H1 (cell line): Measurements from ENCODE around the gene CDKL4. TPM values are rescaled to one million over a fixed set of nuclear protein-coding genes. Genes with fewer than 3 reads are reported as not detected.

Experiments
- CTCF ChIA-PET: fragments of 300-600 bp; sonication (Branson Sonifier 250); formaldehyde crosslinking; loops from one replicate; lab custom pipeline; 2021; ENCODE audit not compliant: partially characterized antibody; lab: Charles Lee
- POLR2A ChIA-PET: fragments of 300-600 bp; sonication (Branson Sonifier 250); formaldehyde crosslinking; loops from one replicate; lab custom pipeline; 2021; ENCODE audit warnings: inconsistent platforms; ENCODE audit not compliant: partially characterized antibody; lab: Charles Lee
- DNase-seq, 2 experiments: peaks; one replicate each; pipeline versions ENCODE4 v3.0.0 to v3.0.0-alpha.2; 2010 to 2022; ENCODE audit warnings: low spot score in 2 of 2, low read depth in 1 of 2, mixed read lengths in 1 of 2
- FAIRE-seq: peaks from 2 replicates; lab custom pipeline; 2011; peaks lifted over from hg19 to GRCh38; lab: Jason Lieb, UNC
- H2AFZ ChIP-seq: 2 replicates; pipeline ENCODE4 v1.8.1; 2012; ENCODE audit warnings: low read length, inconsistent platforms
- H2AK5ac ChIP-seq: 2 replicates; pipeline ENCODE4 v1.6.1; 2013; ENCODE audit warnings: low read depth, low read length
- H2BK120ac ChIP-seq: replicated peaks from 2 replicates; pipeline ENCODE3; 2013; ENCODE audit warnings: low read depth, low read length, inconsistent platforms
- H2BK12ac ChIP-seq: 2 replicates; pipeline ENCODE4 v1.6.1; 2013; ENCODE audit warnings: low read depth, low read length
- H2BK15ac ChIP-seq: 2 replicates; pipeline ENCODE4 v1.6.1; 2013; ENCODE audit warnings: low read length
- H2BK20ac ChIP-seq: 2 replicates; pipeline ENCODE4 v1.6.1; 2013; ENCODE audit warnings: low read length
- H2BK5ac ChIP-seq: 2 replicates; pipeline ENCODE4 v1.6.1; 2013; ENCODE audit warnings: low read depth, low read length
- H3K14ac ChIP-seq: 2 replicates; pipeline ENCODE4 v1.6.1; 2013; ENCODE audit warnings: inconsistent platforms; ENCODE audit not compliant: insufficient read length
- H3K18ac ChIP-seq: 2 replicates; pipeline ENCODE4 v1.6.1; 2013; ENCODE audit warnings: low read length; ENCODE audit errors: extremely low read depth
- H3K23ac ChIP-seq: 2 replicates; pipeline ENCODE4 v1.6.1; 2013; ENCODE audit warnings: inconsistent platforms; ENCODE audit not compliant: insufficient read length
- H3K23me2 ChIP-seq: 2 replicates; pipeline ENCODE4 v1.6.1; 2013; ENCODE audit warnings: low read depth, low read length
- H3K27ac ChIP-seq: 2 replicates; pipeline ENCODE4 v1.6.1; 2011; ENCODE audit warnings: low read depth, low read length, inconsistent platforms
- H3K27me3 ChIP-seq, 4 experiments: replicated peaks in 1 of 4; 1 replicate in 1 of 4; 2 replicates in 3 of 4; pipeline versions ENCODE4 v1.6.1 to v1.8.1; 2011 to 2013; ENCODE audit warnings: low read length in 3 of 4, mild to moderate bottlenecking in 3 of 4, inconsistent platforms in 2 of 4, mixed read lengths in 2 of 4, moderate library complexity in 1 of 4; ENCODE audit not compliant: control insufficient read depth in 3 of 4, insufficient read depth in 3 of 4; ENCODE audit errors: extremely low read depth in 1 of 4
- H3K36me3 ChIP-seq, 4 experiments: 2 replicates each; pipeline versions ENCODE4 v1.6.1 to v1.8.1; 2011 to 2013; ENCODE audit warnings: mild to moderate bottlenecking in 4 of 4, low read length in 3 of 4, moderate library complexity in 2 of 4, control low read depth in 1 of 4, inconsistent platforms in 1 of 4; ENCODE audit not compliant: insufficient read depth in 4 of 4, control insufficient read depth in 2 of 4
- H3K4ac ChIP-seq: replicated peaks from 2 replicates; pipeline ENCODE3; 2013; ENCODE audit warnings: low read length, low read depth, mixed read lengths, inconsistent platforms; ENCODE audit not compliant: insufficient read length
- H3K4me1 ChIP-seq, 4 experiments: replicated peaks in 1 of 4; 1 replicate in 1 of 4; 2 replicates in 3 of 4; pipeline versions ENCODE4 v1.6.1 to v1.8.1; 2011 to 2013; ENCODE audit warnings: low read length in 3 of 4, inconsistent platforms in 2 of 4, mixed read lengths in 1 of 4; ENCODE audit not compliant: insufficient read depth in 4 of 4, control insufficient read depth in 3 of 4
- H3K4me2 ChIP-seq, 2 experiments: 2 replicates each; pipeline versions ENCODE4 v1.6.1 to v1.8.1; 2011 to 2013; ENCODE audit warnings: low read depth in 2 of 2, low read length in 2 of 2, control low read depth in 1 of 2, inconsistent platforms in 1 of 2, mild to moderate bottlenecking in 1 of 2; ENCODE audit not compliant: insufficient read depth in 1 of 2
- H3K4me3 ChIP-seq, 4 experiments: fragments of 200-600, 300-600 bp in 1 of 4; sonication (generic), shearing (Covaris generic), sonication (Bioruptor Twin) in 1 of 4; 2 replicates each; pipeline versions ENCODE4 v1.5.1 to v1.8.1; 2011 to 2016; ENCODE audit warnings: low read length in 4 of 4, low read depth in 3 of 4, control low read depth in 2 of 4, inconsistent platforms in 2 of 4, mild to moderate bottlenecking in 2 of 4, mixed read lengths in 1 of 4, moderate library complexity in 1 of 4; ENCODE audit not compliant: insufficient read depth in 2 of 4; ENCODE audit errors: extremely low read depth in 1 of 4
- H3K56ac ChIP-seq: replicated peaks from 2 replicates; pipeline ENCODE3; 2013; ENCODE audit warnings: low read depth, mild to moderate bottlenecking, mixed read lengths, low read length, inconsistent platforms; ENCODE audit not compliant: insufficient read length
- H3K79me1 ChIP-seq: 2 replicates; pipeline ENCODE4 v1.6.1; 2013; ENCODE audit warnings: low read depth, low read length, control low read depth
- H3K79me2 ChIP-seq, 2 experiments: 2 replicates each; pipeline versions ENCODE4 v1.6.1 to v1.8.1; 2012 to 2013; ENCODE audit warnings: low read length in 2 of 2, mild to moderate bottlenecking in 2 of 2, inconsistent platforms in 1 of 2; ENCODE audit not compliant: insufficient read depth in 2 of 2, control insufficient read depth in 1 of 2
- H3K9ac ChIP-seq, 4 experiments: replicated peaks in 1 of 4; 1 replicate in 1 of 4; 2 replicates in 3 of 4; pipeline versions ENCODE4 v1.6.1 to v1.8.1; 2011 to 2013; ENCODE audit warnings: low read depth in 3 of 4, low read length in 3 of 4, control low read depth in 2 of 4, mild to moderate bottlenecking in 2 of 4, moderate library complexity in 2 of 4, inconsistent platforms in 1 of 4; ENCODE audit errors: extremely low read depth in 1 of 4
- H3K9me3 ChIP-seq, 2 experiments: 2 replicates each; pipeline versions ENCODE4 v1.6.1 to v1.8.1; 2012 to 2013; ENCODE audit warnings: mild to moderate bottlenecking in 2 of 2, moderate library complexity in 2 of 2, control low read depth in 1 of 2, inconsistent platforms in 1 of 2, low read depth in 1 of 2, low read length in 1 of 2, mixed read lengths in 1 of 2; ENCODE audit not compliant: insufficient read depth in 2 of 2
- H4K20me1 ChIP-seq, 2 experiments: replicated peaks in 1 of 2; 2 replicates each; pipeline versions ENCODE3 to v1.8.1; 2011 to 2013; ENCODE audit warnings: inconsistent platforms in 2 of 2, low read length in 2 of 2, mild to moderate bottlenecking in 1 of 2; ENCODE audit not compliant: insufficient read depth in 2 of 2, control insufficient read depth in 1 of 2
- H4K5ac ChIP-seq: 2 replicates; pipeline ENCODE4 v1.6.1; 2013; ENCODE audit warnings: low read length, low read depth, mixed read lengths, inconsistent platforms; ENCODE audit not compliant: insufficient read length
- H4K8ac ChIP-seq: 2 replicates; pipeline ENCODE4 v1.8.0; 2013; ENCODE audit warnings: mild to moderate bottlenecking, moderate library complexity, low read length, inconsistent platforms; ENCODE audit not compliant: insufficient read depth; ENCODE audit errors: extremely low read depth
- H4K91ac ChIP-seq: replicated peaks from 2 replicates; pipeline ENCODE3; 2013; ENCODE audit warnings: low read length, mixed read lengths, inconsistent platforms; ENCODE audit not compliant: insufficient read length
- CHD2 ChIP-seq: IDR thresholded peaks from 2 replicates; pipeline ENCODE4 v1.6.1; 2012; ENCODE audit warnings: low read length, improper control_type of control experiment
- KDM1A ChIP-seq: fragments of 200-600, 300-600 bp; sonication (generic); IDR thresholded peaks from 2 replicates; pipeline ENCODE4 v1.7.1; 2016; ENCODE audit warnings: mild to moderate bottlenecking, low read length, borderline replicate concordance
- RXRA ChIP-seq: IDR thresholded peaks from 2 replicates; pipeline ENCODE4 v1.6.1; 2011; ENCODE audit warnings: low read depth, mild to moderate bottlenecking, low read length, moderate library complexity; ENCODE audit not compliant: insufficient read depth
- SIN3A ChIP-seq, 2 experiments: IDR thresholded peaks in 1 of 2; conservative IDR thresholded peaks in 1 of 2; 2 replicates each; pipeline ENCODE4 v1.6.1; 2011 to 2012; ENCODE audit warnings: low read length in 2 of 2, improper control_type of control experiment in 1 of 2, low read depth in 1 of 2, mild to moderate bottlenecking in 1 of 2
- SIX5 ChIP-seq: IDR thresholded peaks from 2 replicates; pipeline ENCODE4 v1.6.1; 2011; ENCODE audit warnings: mild to moderate bottlenecking, low read depth, low read length
- SUZ12 ChIP-seq: fragments of 200-600 bp; sonication (generic); IDR thresholded peaks from 2 replicates; pipeline ENCODE4 v1.6.1; 2012; ENCODE audit warnings: mild to moderate bottlenecking, inconsistent platforms, low read length, moderate library complexity, mixed read lengths
- WGBS, 2 experiments: shearing (Covaris generic) in 1 of 2; methylation state at CpG; one replicate each; pipeline versions ENCODE4 v1.1.6 to v1.1.7; 2013 to 2015; ENCODE audit warnings: low lambda C conversion rate in 2 of 2, mixed read lengths in 2 of 2, inconsistent platforms in 1 of 2, low coverage in 1 of 2, missing lambda C conversion rate in 1 of 2; ENCODE audit not compliant: insufficient replicate concordance in 2 of 2, insufficient coverage in 1 of 2, insufficient read length in 1 of 2; ENCODE audit errors: extremely low coverage in 1 of 2, missing lambda C conversion rate in 1 of 2; 5-methylcytosine and 5-hydroxymethylcytosine counted together
- polyA plus RNA-seq, 7 experiments: library from polyadenylated mRNA; depleted of rRNA in 3 of 7; stranded (reverse) in 5 of 7; unstranded in 2 of 7; fragments of >200 nt in 5 of 7; fragments of 200-250 nt in 2 of 7; gene quantifications; 1 replicate in 5 of 7; 2 replicates in 1 of 7; 4 replicates in 1 of 7; pipeline versions ENCODE4 v1.2.1 to v1.2.3, GENCODE V29; 2011 to 2013; ENCODE audit warnings: missing spikeins in 2 of 7, mixed read lengths in 2 of 7
- total RNA-seq: library from RNA; stranded (reverse); fragmentation: NEBNext Ultra II Directional; extraction: Animal tissue kit (Norgen Biotek cat#: 25700); gene quantifications from 2 replicates; pipeline ENCODE4 v1.2.1, GENCODE V29; 2021
- TF ChIP-seq, protein P1 (sequence below): IDR thresholded peaks from 2 replicates; pipeline ENCODE4 v1.6.1; 2011; ENCODE audit warnings: low read depth, mild to moderate bottlenecking, low read length; ENCODE audit not compliant: insufficient read depth
- TF ChIP-seq, protein P2 (sequence below): IDR thresholded peaks from 2 replicates; pipeline ENCODE4 v1.6.1; 2012; ENCODE audit warnings: inconsistent platforms
- TF ChIP-seq, protein P3 (sequence below): IDR thresholded peaks from 2 replicates; pipeline ENCODE4 v1.6.1; 2012; ENCODE audit warnings: inconsistent platforms
- TF ChIP-seq, protein P4 (sequence below), 3 experiments: IDR thresholded peaks; 1 replicate in 2 of 3; 2 replicates in 1 of 3; pipeline versions ENCODE4 v1.5.1 to v1.6.1; 2011; ENCODE audit warnings: low read length in 3 of 3, mild to moderate bottlenecking in 3 of 3, inconsistent platforms in 2 of 3, low read depth in 1 of 3, moderate library complexity in 1 of 3; ENCODE audit not compliant: insufficient read depth in 1 of 3; ENCODE audit errors: control extremely low read depth in 1 of 3

CDKL4 gene
- total and polyA plus RNA-seq, 2 of the 8 experiments (the other 6 are each of a cell fraction or from before 2014, with no cell fraction given), result not detected

DNA sequence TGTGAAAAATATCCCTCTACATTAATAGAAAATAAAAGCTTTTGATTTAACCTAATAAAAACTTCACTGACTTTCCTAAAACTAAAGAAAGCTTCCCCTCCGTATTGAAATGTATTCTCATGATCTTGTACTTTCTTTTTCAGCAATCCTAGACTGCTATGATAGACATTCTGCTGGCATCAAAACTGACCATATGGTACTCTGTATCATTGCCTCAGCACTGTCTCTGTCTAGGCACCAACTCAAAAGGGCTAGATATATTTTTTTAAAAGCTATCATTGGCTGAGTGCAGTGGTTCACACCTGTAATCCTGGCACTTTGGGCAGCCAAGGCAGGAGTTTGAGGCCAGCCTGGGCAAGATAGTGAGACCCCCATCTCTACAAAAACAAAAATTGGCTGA, 32.9 kb downstream of the CDKL4 start:
- no peak overlapping the region for H3K18ac ChIP-seq
- no peak overlapping the region for H3K4ac ChIP-seq
- no peak overlapping the region for H2AK5ac ChIP-seq
- no peaks in the 10 kb centered on the region for H3K4me1 ChIP-seq
- H2BK5ac ChIP-seq, result no peak overlapping the region
- no peak overlapping the region for H2AFZ ChIP-seq
- H3K9ac ChIP-seq, result no peak overlapping the region
- H3K27ac ChIP-seq, result no peak overlapping the region
- no peak overlapping the region for H3K4me2 ChIP-seq
- H3K36me3 ChIP-seq, result no peaks in the 10 kb centered on the region
- no peak overlapping the region for H3K23ac ChIP-seq
- no peak overlapping the region for H4K91ac ChIP-seq
- no peaks in the 10 kb centered on the region for H3K79me2 ChIP-seq
- H3K14ac ChIP-seq, result no peak overlapping the region
- H4K5ac ChIP-seq, result no peak overlapping the region
- no peaks in the 10 kb centered on the region for H4K20me1 ChIP-seq
- no peaks in the 10 kb centered on the region for H3K23me2 ChIP-seq
- H2BK20ac ChIP-seq, result no peak overlapping the region
- no peaks in the 10 kb centered on the region for H3K9me3 ChIP-seq
- H3K79me1 ChIP-seq, result no peaks in the 10 kb centered on the region; the same call in 1 of the 2 replicates
- ChIA-PET POLR2A (no interaction called here), CTCF (interaction anchor here (1.0 to 2.3 kb wide), 4 partner anchors 8 to 519 kb away, joined by 3 to 10 read pairs (median 3); no protein-coding TSS in a partner anchor)
- no peak overlapping the region for H2BK15ac ChIP-seq
- no peak overlapping the region for H2BK12ac ChIP-seq
- no peak for DNase-seq
- no peaks in the 10 kb centered on the region for H3K27me3 ChIP-seq
- H2BK120ac ChIP-seq, result no peak overlapping the region
- no peak overlapping the region for H4K8ac ChIP-seq
- 91% methylated on average over 1 of the region's 1 CpG; no CpG with 5 or more reads in 1 of the 2 experiments for WGBS, 2 experiments
- no peak overlapping the region for H3K4me3 ChIP-seq
- no peak for FAIRE-seq
- H3K56ac ChIP-seq, result no peak overlapping the region
- TF ChIP-seq RXRA (no peak), SIN3A (conservative IDR thresholded peaks at IDR 0.05 in 1 of 2, IDR thresholded peaks at IDR 0.05 in 1 of 2; ENCODE audit: low read depth in 1 of 2, low read length in 2 of 2) (no peak), CHD2 (no peak), KDM1A (no peak), SIX5 (no peak), SUZ12 (no peak)
- TF ChIP-seq, protein P1, sequence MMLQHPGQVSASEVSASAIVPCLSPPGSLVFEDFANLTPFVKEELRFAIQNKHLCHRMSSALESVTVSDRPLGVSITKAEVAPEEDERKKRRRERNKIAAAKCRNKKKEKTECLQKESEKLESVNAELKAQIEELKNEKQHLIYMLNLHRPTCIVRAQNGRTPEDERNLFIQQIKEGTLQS, result no peak
- TF ChIP-seq, protein P2, sequence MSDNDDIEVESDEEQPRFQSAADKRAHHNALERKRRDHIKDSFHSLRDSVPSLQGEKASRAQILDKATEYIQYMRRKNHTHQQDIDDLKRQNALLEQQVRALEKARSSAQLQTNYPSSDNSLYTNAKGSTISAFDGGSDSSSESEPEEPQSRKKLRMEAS, result no peak
- TF ChIP-seq, protein P3, sequence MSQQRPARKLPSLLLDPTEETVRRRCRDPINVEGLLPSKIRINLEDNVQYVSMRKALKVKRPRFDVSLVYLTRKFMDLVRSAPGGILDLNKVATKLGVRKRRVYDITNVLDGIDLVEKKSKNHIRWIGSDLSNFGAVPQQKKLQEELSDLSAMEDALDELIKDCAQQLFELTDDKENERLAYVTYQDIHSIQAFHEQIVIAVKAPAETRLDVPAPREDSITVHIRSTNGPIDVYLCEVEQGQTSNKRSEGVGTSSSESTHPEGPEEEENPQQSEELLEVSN, result no peak
- TF ChIP-seq, protein P4, sequence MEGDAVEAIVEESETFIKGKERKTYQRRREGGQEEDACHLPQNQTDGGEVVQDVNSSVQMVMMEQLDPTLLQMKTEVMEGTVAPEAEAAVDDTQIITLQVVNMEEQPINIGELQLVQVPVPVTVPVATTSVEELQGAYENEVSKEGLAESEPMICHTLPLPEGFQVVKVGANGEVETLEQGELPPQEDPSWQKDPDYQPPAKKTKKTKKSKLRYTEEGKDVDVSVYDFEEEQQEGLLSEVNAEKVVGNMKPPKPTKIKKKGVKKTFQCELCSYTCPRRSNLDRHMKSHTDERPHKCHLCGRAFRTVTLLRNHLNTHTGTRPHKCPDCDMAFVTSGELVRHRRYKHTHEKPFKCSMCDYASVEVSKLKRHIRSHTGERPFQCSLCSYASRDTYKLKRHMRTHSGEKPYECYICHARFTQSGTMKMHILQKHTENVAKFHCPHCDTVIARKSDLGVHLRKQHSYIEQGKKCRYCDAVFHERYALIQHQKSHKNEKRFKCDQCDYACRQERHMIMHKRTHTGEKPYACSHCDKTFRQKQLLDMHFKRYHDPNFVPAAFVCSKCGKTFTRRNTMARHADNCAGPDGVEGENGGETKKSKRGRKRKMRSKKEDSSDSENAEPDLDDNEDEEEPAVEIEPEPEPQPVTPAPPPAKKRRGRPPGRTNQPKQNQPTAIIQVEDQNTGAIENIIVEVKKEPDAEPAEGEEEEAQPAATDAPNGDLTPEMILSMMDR (IDR thresholded peaks at IDR 0.05; ENCODE audit: control extremely low read depth in 1 of 3, insufficient read depth in 1 of 3, low read depth in 1 of 3, low read length in 3 of 3), result no peak
